Activated T-helper 1 cell treated with anti-CD3 and anti-CD28 coated beads, Interleukin-12 subunit alpha, Interleukin-12 subunit beta, Interleukin-2, Interleukin-4 antibody, amounts not matched to agents 30 ng/mL and 10 ng/mL and 1 ng/mL, durations not matched to agents 14 hours and 24 hours and 36 hours (primary cell): Measurements from ENCODE around the gene GJB4. TPM values are rescaled to one million over a fixed set of nuclear protein-coding genes. Genes with fewer than 3 reads are reported as not detected.
"Not testable (repeated sequence)": the region's sequence is repeated elsewhere in the genome, so short reads cannot be mapped to it uniquely, and the experiment has no call there.

Source experiments
- DNase-seq: peaks from one replicate; pipeline ENCODE4 v3.0.0; 2021; ENCODE audit warnings: low spot score
- H3K27ac Mint-ChIP-seq: one replicate; pipeline ENCODE4 v1.8.0; 2021; ENCODE audit warnings: mild to moderate bottlenecking, mixed read lengths
- H3K27me3 Mint-ChIP-seq: one replicate; pipeline ENCODE4 v1.8.0; 2022; ENCODE audit warnings: mild to moderate bottlenecking, moderate library complexity, mixed read lengths; ENCODE audit not compliant: insufficient read depth
- H3K36me3 Mint-ChIP-seq: one replicate; pipeline ENCODE4 v1.8.0; 2021; ENCODE audit warnings: low read depth, mixed read lengths
- H3K4me1 Mint-ChIP-seq: one replicate; pipeline ENCODE4 v1.8.0; 2021; ENCODE audit warnings: low read depth, mixed read lengths
- H3K4me3 Mint-ChIP-seq: one replicate; pipeline ENCODE4 v1.8.0; 2021; ENCODE audit warnings: mild to moderate bottlenecking, moderate library complexity, mixed read lengths
- H3K9me3 Mint-ChIP-seq: one replicate; pipeline ENCODE4 v1.8.0; 2021; ENCODE audit warnings: mixed read lengths
- intact Hi-C: fragments of 100-400 bp; cut with micrococcal nuclease; formaldehyde crosslinking; loops from one replicate; pipeline ENCODE4 v1.15.1; 2024
- total RNA-seq: library from RNA; stranded (reverse); gene quantifications from 2 replicates; pipeline ENCODE4 v1.2.3, GENCODE V29; 2022

The GJB4 gene
- not detected in 2 replicates for total RNA-seq

- Mint-ChIP-seq H3K4me1 (no peaks in the 10 kb centered on the region), H3K36me3 (no peaks in the 10 kb centered on the region), H3K27ac (no peak within 1 kb of the TSS), H3K27me3 (peaks cover 5% of the 10 kb centered on the region), H3K4me3 (no peak within 1 kb of the TSS), H3K9me3 (no peaks in the 10 kb centered on the region)
- DNase-seq: no peak
- intact Hi-C loops: no loop called here
Observed at GRCh38 chr1:34759503-34760357, at the start of gene GJB4. TSS of gene GJB4 (plus strand) at chr1:34759740. CDS start at chr1:34761255, 1,515 bp downstream.

- H3K27me3 Mint-ChIP-seq: no peaks in the 10 kb centered on the region
- intact Hi-C loops: no loop called here
Observed at GRCh38 chr1:34710812-34711211, 48.7 kb upstream of the GJB4 start.

DNA sequence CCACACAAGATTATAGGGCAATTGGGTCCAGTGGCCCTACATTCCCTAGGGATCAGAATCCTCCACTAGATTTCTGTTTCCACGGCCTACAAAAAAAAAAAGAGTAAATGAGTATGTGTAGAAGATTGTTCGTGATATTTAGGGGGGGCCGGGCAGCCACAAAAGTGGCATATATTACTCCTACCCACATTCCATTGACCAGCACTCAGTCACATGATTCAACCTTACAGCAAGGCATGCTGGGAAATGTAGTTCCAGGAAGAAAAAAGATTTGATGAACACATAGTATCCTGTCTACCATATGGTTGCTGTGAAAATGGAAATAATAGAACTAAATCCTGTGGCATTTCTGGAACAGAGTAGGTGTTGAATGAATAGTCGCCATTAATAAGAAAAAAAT is 48.1 kb upstream of the GJB4 start:
- no peak for DNase-seq
- no peaks in the 10 kb centered on the region for H3K4me1 Mint-ChIP-seq
- no peak overlapping the region for H3K4me3 Mint-ChIP-seq
- no peaks in the 10 kb centered on the region for H3K36me3 Mint-ChIP-seq
- no peaks in the 10 kb centered on the region for H3K9me3 Mint-ChIP-seq
- intact Hi-C loops: no loop called here
- H3K27ac Mint-ChIP-seq: no peak overlapping the region
- peaks cover 2% of the 10 kb centered on the region for H3K27me3 Mint-ChIP-seq

More at GRCh38 chr1:34710812-34711211, 48.7 kb upstream of the GJB4 start:
- Mint-ChIP-seq H3K4me1 (no peaks in the 10 kb centered on the region), H3K27ac (no peak overlapping the region), H3K9me3 (no peaks in the 10 kb centered on the region), H3K4me3 (no peak overlapping the region), H3K36me3 (no peaks in the 10 kb centered on the region)
- DNase-seq: no peak

DNA sequence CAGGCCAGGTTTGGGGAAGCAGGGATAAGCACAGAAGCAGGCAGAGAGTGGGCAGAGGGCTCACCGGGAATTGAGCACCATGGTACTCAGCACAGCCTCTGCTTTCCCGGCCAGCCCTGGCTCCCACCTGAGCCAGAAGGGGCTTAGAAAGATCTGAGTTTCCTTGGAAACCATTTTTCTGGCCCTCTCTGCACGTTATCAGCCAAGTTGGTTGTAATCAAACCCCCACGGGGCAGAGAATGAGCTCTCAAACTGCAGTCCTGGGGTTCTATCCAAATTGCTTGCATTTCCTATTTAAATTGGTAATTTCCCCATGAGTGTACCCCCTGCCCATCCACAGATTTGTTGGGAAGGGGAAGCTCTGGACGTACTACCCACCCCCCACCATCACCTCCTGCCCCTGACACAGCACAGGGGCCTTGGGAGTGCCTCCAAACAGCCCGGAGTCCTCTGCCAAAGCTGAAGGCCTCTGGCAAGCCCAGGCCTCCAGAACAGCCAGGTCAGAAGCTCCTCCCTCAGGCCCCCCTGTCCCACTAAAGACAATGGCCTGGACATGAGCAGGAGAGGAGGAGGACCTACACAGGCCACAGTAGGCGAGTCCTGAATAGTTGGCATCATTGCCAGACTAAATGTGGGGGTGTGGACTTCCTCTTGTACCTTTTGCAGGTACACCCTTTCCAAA is 47.4 kb upstream of the GJB4 start:
- no peaks in the 10 kb centered on the region for H3K4me1 Mint-ChIP-seq
- no peak overlapping the region for H3K27ac Mint-ChIP-seq
- no peak overlapping the region for H3K4me3 Mint-ChIP-seq
- intact Hi-C loops: no loop called here
- peaks cover 2% of the 10 kb centered on the region for H3K27me3 Mint-ChIP-seq
- no peak for DNase-seq
- no peaks in the 10 kb centered on the region for H3K36me3 Mint-ChIP-seq
- no peaks in the 10 kb centered on the region for H3K9me3 Mint-ChIP-seq

DNA sequence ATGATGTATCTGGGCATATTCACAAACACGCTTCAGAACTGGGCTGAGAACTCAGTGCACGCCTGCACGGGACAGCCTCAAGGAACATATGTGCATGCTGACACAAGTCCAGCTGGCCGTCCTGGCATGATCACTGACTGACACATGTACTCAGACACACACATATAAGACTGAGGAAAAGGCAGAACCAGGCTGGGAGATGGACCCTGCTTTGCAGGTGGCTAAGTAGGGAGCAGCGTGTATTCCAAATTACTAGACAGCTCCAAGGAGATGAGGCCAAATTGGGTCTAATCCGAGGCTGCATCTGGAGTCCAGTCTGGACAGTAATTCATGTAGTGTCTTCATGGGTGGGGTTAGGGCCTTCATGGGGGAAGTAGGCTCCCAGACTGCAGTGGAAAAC is 46.1 kb upstream of the GJB4 start:
- Mint-ChIP-seq H3K36me3 (no peaks in the 10 kb centered on the region), H3K4me1 (no peaks in the 10 kb centered on the region)
- intact Hi-C loops: no loop called here

GRCh38 chr1:34714386-34714785 is 45.2 kb upstream of the GJB4 start:
- H3K9me3 Mint-ChIP-seq: no peaks in the 10 kb centered on the region
- no peak overlapping the region for H3K27ac Mint-ChIP-seq
- peaks cover 2% of the 10 kb centered on the region for H3K27me3 Mint-ChIP-seq
- intact Hi-C loops: no loop called here
- no peaks in the 10 kb centered on the region for H3K36me3 Mint-ChIP-seq
- H3K4me1 Mint-ChIP-seq: no peaks in the 10 kb centered on the region
- DNase-seq: no peak
- no peak overlapping the region for H3K4me3 Mint-ChIP-seq

More for the DNA sequence above, 46.1 kb upstream of the GJB4 start:
- H3K27me3 Mint-ChIP-seq: peaks cover 2% of the 10 kb centered on the region
- no peaks in the 10 kb centered on the region for H3K9me3 Mint-ChIP-seq
- no peak overlapping the region for H3K4me3 Mint-ChIP-seq
- no peak for DNase-seq
- H3K27ac Mint-ChIP-seq: no peak overlapping the region

GRCh38 chr1:34715139-34715538 is 44.4 kb upstream of the GJB4 start:
- intact Hi-C loops: no loop called here

GRCh38 chr1:34721241-34721640 is 38.3 kb upstream of the GJB4 start:
- Mint-ChIP-seq H3K27me3 (peaks cover 13% of the 10 kb centered on the region), H3K4me3 (no peak overlapping the region), H3K4me1 (no peaks in the 10 kb centered on the region), H3K36me3 (no peaks in the 10 kb centered on the region), H3K27ac (no peak overlapping the region), H3K9me3 (no peaks in the 10 kb centered on the region)
- intact Hi-C loops: no loop called here
- DNase-seq: no peak

More at GRCh38 chr1:34715139-34715538, 44.4 kb upstream of the GJB4 start:
- no peak overlapping the region for H3K4me3 Mint-ChIP-seq
- no peaks in the 10 kb centered on the region for H3K9me3 Mint-ChIP-seq
- H3K27ac Mint-ChIP-seq: no peak overlapping the region
- H3K27me3 Mint-ChIP-seq: peaks cover 2% of the 10 kb centered on the region
- DNase-seq: no peak
- no peaks in the 10 kb centered on the region for H3K36me3 Mint-ChIP-seq
- H3K4me1 Mint-ChIP-seq: no peaks in the 10 kb centered on the region

DNA sequence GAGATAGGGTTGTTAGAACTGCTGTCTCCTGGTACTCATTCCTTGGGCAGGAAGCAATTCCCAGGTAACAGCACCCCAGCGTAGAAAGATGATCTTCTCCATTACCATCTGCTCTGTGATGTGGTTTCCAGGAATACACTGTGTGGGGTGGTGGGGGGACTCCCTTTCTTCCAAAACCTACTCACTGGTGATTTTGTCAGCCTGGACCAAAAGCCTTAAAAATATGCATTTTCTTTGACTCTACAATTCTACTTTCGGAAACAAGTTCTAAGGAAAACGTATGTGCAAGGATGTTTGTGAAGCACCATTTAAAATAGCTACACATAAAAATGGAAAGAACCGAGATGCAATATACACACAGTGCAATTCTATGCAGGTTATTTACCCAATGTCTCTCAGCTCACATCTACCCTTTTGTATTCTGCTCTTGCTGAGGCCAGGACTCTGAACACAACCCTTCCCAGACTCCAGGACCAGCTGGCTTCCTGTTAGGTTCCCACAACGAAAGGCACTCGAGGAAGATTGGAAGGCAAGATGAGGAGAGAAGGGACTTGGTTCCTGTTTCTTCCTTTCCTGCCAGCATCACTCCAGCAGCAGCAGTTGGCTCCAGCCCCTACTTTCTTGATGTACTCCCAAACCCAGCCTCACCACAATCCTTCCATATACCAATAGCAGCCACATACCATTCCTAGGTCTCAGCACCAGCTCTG is 37.7 kb upstream of the GJB4 start:
- intact Hi-C loops: no loop called here
- no peak overlapping the region for H3K4me3 Mint-ChIP-seq
- H3K27me3 Mint-ChIP-seq: peaks cover 12% of the 10 kb centered on the region
- no peaks in the 10 kb centered on the region for H3K9me3 Mint-ChIP-seq
- H3K4me1 Mint-ChIP-seq: no peaks in the 10 kb centered on the region
- H3K27ac Mint-ChIP-seq: no peak overlapping the region
- DNase-seq: no peak
- no peaks in the 10 kb centered on the region for H3K36me3 Mint-ChIP-seq

GRCh38 chr1:34726861-34727260 is 32.7 kb upstream of the GJB4 start:
- intact Hi-C loops: no loop called here
- DNase-seq: no peak
- Mint-ChIP-seq H3K4me3 (no peak overlapping the region), H3K27me3 (peaks cover 12% of the 10 kb centered on the region), H3K36me3 (no peaks in the 10 kb centered on the region), H3K4me1 (no peaks in the 10 kb centered on the region), H3K27ac (no peak overlapping the region), H3K9me3 (no peaks in the 10 kb centered on the region)

GRCh38 chr1:34730485-34730884 is 29.1 kb upstream of the GJB4 start:
- no peak for DNase-seq
- Mint-ChIP-seq H3K27ac (no peak overlapping the region), H3K4me1 (no peaks in the 10 kb centered on the region), H3K36me3 (no peaks in the 10 kb centered on the region), H3K9me3 (no peaks in the 10 kb centered on the region), H3K27me3 (peaks cover 3% of the 10 kb centered on the region), H3K4me3 (no peak overlapping the region)
- intact Hi-C loops: no loop called here

- not testable (repeated sequence) for H3K4me3 Mint-ChIP-seq, DNase-seq, H3K36me3 Mint-ChIP-seq
Observed at GRCh38 chr1:34732831-34733230, 26.7 kb upstream of the GJB4 start.

DNA sequence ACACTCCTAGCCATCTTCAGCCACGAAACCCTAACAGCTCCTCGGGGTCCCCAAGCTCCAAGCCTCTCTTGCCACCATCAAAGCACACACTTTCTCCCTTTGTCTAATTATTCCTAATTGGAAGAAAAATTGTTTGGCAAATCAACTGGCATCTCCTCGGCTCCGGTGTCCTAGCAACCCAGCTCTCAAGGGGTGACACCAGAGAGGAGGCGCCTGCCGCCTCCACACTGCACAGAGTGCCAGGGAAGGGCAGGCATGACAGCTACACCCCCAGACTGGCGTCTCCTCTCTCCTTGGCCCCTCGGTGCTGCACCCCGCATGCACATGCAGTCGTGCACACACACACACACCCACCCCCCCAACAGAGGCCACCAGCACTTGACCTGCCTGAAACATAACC is 22.8 kb upstream of the GJB4 start:
- intact Hi-C loops: no loop called here
- peaks cover 6% of the 10 kb centered on the region for H3K27me3 Mint-ChIP-seq
- no peaks in the 10 kb centered on the region for H3K4me1 Mint-ChIP-seq
- no peak overlapping the region for H3K27ac Mint-ChIP-seq
- no peak for DNase-seq
- H3K36me3 Mint-ChIP-seq: no peaks in the 10 kb centered on the region
- H3K9me3 Mint-ChIP-seq: no peaks in the 10 kb centered on the region
- no peak overlapping the region for H3K4me3 Mint-ChIP-seq

More at GRCh38 chr1:34732831-34733230, 26.7 kb upstream of the GJB4 start:
- H3K9me3 Mint-ChIP-seq, H3K27ac Mint-ChIP-seq, H3K27me3 Mint-ChIP-seq, H3K4me1 Mint-ChIP-seq, intact Hi-C loops: not testable (repeated sequence)
